ENCODE measurements around the gene THAP12.

The THAP12 gene

GRCh38 chr11:76380159-76380976 is 564 bp downstream of the THAP12 start:
- in situ Hi-C loops (cut with MboI; ENCODE audit: low sequenced_read_pairs): loop anchor here (10.0 kb wide), 1 partner anchor 64 kb away; the partner anchor contains the start of gene EMSY

- in situ Hi-C loops (cut with MboI; ENCODE audit: low sequenced_read_pairs): loop anchor here (10.0 kb wide), 1 partner anchor 65 kb away; the partner anchor contains the start of gene EMSY
These were observed 1.1 kb downstream of the THAP12 start for GRCh38 chr11:76379807-76380158.

- in situ Hi-C loops (cut with MboI; ENCODE audit: low sequenced_read_pairs): no loop called here
These were observed 4.0 kb downstream of the THAP12 start for GRCh38 chr11:76376746-76377558.

- in situ Hi-C loops (cut with MboI; ENCODE audit: low sequenced_read_pairs): no loop called here
These were observed 9.8 kb downstream of the THAP12 start for GRCh38 chr11:76371170-76371569.

GRCh38 chr11:76369406-76369805 is 11.5 kb downstream of the THAP12 start:
- in situ Hi-C loops (cut with MboI; ENCODE audit: low sequenced_read_pairs): no loop called here

GRCh38 chr11:76368490-76368889 is 12.4 kb downstream of the THAP12 start:
- in situ Hi-C loops (cut with MboI; ENCODE audit: low sequenced_read_pairs): no loop called here

- in situ Hi-C loops (cut with MboI; ENCODE audit: low sequenced_read_pairs): no loop called here
These were observed 15.8 kb downstream of the THAP12 start for GRCh38 chr11:76365038-76365679.

- in situ Hi-C loops (cut with MboI; ENCODE audit: low sequenced_read_pairs): no loop called here
These were observed 18.2 kb downstream of the THAP12 start for GRCh38 chr11:76362716-76363115.

GRCh38 chr11:76361776-76362175 is 19.2 kb downstream of the THAP12 start:
- in situ Hi-C loops (cut with MboI; ENCODE audit: low sequenced_read_pairs): no loop called here

GRCh38 chr11:76361374-76361773 is 19.6 kb downstream of the THAP12 start:
- in situ Hi-C loops (cut with MboI; ENCODE audit: low sequenced_read_pairs): no loop called here

- in situ Hi-C loops (cut with MboI; ENCODE audit: low sequenced_read_pairs): no loop called here
These were observed 25.8 kb downstream of the THAP12 start for GRCh38 chr11:76355172-76355571.

GRCh38 chr11:76348348-76348747 is 32.6 kb downstream of the THAP12 start:
- in situ Hi-C loops (cut with MboI; ENCODE audit: low sequenced_read_pairs): no loop called here

- in situ Hi-C loops (cut with MboI; ENCODE audit: low sequenced_read_pairs): no loop called here
These were observed 33.5 kb downstream of the THAP12 start for GRCh38 chr11:76347466-76347865.

GRCh38 chr11:76339221-76339620 is 41.7 kb downstream of the THAP12 start:
- in situ Hi-C loops (cut with MboI; ENCODE audit: low sequenced_read_pairs): no loop called here

- in situ Hi-C loops (cut with MboI; ENCODE audit: low sequenced_read_pairs): no loop called here
These were observed 43.0 kb downstream of the THAP12 start for GRCh38 chr11:76337923-76338322.

- in situ Hi-C loops (cut with MboI; ENCODE audit: low sequenced_read_pairs): no loop called here
These were observed 43.5 kb downstream of the THAP12 start for GRCh38 chr11:76337469-76337868.

GRCh38 chr11:76336597-76336996 is 44.3 kb downstream of the THAP12 start:
- in situ Hi-C loops (cut with MboI; ENCODE audit: low sequenced_read_pairs): no loop called here

- in situ Hi-C loops (cut with MboI; ENCODE audit: low sequenced_read_pairs): no loop called here
These were observed 45.1 kb downstream of the THAP12 start for GRCh38 chr11:76335842-76336241.

- in situ Hi-C loops (cut with MboI; ENCODE audit: low sequenced_read_pairs): no loop called here
These were observed 46.0 kb downstream of the THAP12 start for GRCh38 chr11:76334826-76335389.

GRCh38 chr11:76330651-76331050 is 50.3 kb downstream of the THAP12 start:
- in situ Hi-C loops (cut with MboI; ENCODE audit: low sequenced_read_pairs): no loop called here

- in situ Hi-C loops (cut with MboI; ENCODE audit: low sequenced_read_pairs): no loop called here
These were observed 50.9 kb downstream of the THAP12 start for GRCh38 chr11:76329983-76330382.
